ENCODE measurements around the gene PRM2. TPM values are rescaled to one million over a fixed set of nuclear protein-coding genes. Genes with fewer than 3 reads are reported as not detected.

PRM2 gene
- total RNA-seq, 1 donor from 2014 or later: not detected

DNA sequence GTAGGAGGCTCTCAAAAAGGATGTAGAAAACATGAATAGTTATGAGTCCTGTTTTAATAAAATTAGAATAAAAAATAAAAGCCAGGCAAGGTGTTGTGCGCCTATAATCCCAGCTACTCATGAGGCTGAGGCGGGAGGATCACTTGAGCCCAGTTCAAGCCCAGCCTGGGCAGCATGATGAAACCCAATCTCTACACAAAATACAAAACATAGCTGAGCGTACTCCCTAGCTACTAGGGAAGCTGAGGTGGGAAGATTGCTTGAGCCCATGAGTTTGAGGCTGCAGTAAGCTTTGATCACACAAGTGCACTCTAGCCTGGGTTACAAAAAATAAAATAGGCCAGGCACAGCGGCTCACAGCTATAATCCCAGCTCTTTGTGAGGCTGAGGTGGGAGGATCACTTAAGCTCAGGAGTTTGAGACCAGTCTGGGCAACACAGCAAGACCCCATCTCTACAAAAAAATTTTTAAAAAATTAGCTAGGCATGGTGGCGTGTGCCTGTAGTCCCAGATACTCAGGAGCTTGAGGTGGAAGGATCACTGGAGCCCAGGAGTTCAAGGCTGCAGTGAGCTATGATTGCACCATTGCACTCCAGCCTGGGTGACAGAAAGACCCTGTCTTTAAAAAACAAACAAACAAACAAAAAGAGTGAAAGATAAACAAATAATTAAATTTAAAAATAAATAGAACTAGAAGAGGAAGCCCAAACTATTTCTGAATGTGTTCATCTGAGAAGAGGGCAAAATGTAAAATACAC lies 22.0 kb upstream of the PRM2 start:
- Mint-ChIP-seq H3K4me1 (peaks cover 33% of the 10 kb centered on the region), H3K4me3 (no peak overlapping the region), H3K9me3 (no peaks in the 10 kb centered on the region), H3K27me3 (ENCODE audit: low read depth) (no peaks in the 10 kb centered on the region), H3K27ac (no peak overlapping the region), H3K36me3 (no peaks in the 10 kb centered on the region)
- TF ChIP-seq, protein P1, sequence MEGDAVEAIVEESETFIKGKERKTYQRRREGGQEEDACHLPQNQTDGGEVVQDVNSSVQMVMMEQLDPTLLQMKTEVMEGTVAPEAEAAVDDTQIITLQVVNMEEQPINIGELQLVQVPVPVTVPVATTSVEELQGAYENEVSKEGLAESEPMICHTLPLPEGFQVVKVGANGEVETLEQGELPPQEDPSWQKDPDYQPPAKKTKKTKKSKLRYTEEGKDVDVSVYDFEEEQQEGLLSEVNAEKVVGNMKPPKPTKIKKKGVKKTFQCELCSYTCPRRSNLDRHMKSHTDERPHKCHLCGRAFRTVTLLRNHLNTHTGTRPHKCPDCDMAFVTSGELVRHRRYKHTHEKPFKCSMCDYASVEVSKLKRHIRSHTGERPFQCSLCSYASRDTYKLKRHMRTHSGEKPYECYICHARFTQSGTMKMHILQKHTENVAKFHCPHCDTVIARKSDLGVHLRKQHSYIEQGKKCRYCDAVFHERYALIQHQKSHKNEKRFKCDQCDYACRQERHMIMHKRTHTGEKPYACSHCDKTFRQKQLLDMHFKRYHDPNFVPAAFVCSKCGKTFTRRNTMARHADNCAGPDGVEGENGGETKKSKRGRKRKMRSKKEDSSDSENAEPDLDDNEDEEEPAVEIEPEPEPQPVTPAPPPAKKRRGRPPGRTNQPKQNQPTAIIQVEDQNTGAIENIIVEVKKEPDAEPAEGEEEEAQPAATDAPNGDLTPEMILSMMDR (IDR thresholded peaks at IDR 0.05; ENCODE audit: unreplicated experiment): no peak
- no peak for DNase-seq (ENCODE audit: low spot score in 2 of 2, unreplicated experiment in 2 of 2)

DNA sequence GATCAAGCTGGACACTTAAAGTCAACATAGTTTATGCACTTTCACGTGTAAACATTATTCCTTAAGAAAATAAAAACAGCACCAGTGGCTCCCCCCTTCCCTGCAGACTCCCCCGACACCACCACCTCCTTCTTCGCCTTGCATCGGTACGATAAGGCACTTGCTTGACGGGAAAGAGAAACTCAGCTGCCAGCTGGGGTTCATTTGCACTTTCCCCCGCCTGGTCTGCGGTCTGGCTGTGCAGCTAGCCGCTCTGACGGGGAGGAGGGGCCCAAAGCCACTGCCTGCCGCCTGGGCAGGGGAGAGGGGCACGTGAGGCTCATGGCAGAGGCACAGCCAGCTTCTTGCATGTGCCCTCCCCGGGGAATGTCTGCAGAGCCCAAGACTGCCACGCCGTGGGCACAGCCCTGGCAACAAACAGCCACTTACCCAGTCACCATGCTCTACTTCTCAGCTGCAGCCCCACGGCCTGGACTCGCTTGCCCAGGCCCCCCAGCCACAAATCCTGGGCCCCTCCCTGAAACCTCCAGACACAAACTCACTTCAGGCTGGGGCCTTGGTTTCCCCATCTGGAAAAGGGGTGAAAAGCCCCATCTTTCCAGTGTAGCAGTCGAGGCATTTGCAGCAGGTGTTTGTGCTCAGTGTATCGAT lies 21.3 kb upstream of the PRM2 start:
- TF ChIP-seq, protein P1 (IDR thresholded peaks at IDR 0.05; ENCODE audit: unreplicated experiment): no peak
- Mint-ChIP-seq H3K4me1 (peaks cover 32% of the 10 kb centered on the region), H3K4me3 (peak overlapping the region; percentile 7), H3K36me3 (no peaks in the 10 kb centered on the region), H3K27me3 (ENCODE audit: low read depth) (no peaks in the 10 kb centered on the region), H3K27ac (peak overlapping the region; percentile 82), H3K9me3 (no peaks in the 10 kb centered on the region)
- peak in 1 of 2 experiments; percentile 50 for DNase-seq (ENCODE audit: low spot score in 2 of 2, unreplicated experiment in 2 of 2)

DNA sequence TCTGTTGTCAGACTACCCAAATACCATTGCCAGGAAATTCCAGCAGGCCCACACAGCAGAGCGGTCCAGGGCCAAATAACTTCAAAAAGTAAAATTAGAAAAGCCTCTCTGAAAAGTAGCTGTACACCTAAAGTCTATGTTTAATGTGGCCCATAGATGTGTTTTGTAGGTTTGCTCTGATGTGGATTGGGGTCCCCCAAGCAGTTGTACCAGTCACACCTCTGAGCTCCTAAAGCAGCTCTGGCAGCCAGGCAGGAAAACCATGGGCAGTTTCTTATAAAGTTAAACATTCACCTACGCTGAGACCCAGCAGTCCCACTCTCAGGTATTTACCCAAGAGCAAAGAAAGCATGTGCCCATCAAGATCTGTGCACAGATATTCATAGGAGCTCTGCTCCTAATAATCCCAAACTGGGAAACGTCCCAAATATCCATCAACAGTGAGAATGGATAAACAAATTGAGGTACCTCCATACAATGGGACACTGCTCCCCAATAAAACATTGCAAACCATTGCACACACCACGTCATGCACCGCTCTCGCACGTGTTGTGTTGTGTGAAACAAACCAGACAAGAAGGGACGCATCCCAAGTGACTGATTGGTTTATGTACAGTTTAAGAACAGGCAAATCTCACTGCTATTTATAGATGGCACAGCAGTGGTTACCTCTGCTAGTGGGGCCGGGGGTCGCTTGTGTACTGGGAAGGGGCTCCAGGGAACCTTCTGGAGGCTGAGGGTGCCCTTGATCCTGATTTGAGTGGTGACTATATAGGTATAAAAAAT lies 20.6 kb upstream of the PRM2 start:
- Mint-ChIP-seq H3K4me1 (peaks cover 27% of the 10 kb centered on the region), H3K4me3 (no peak overlapping the region), H3K27ac (peak overlapping the region; percentile 82), H3K9me3 (no peaks in the 10 kb centered on the region), H3K36me3 (no peaks in the 10 kb centered on the region), H3K27me3 (ENCODE audit: low read depth) (no peaks in the 10 kb centered on the region)
- TF ChIP-seq, protein P1 (IDR thresholded peaks at IDR 0.05; ENCODE audit: unreplicated experiment): no peak
- DNase-seq (ENCODE audit: low spot score in 2 of 2, unreplicated experiment in 2 of 2): no peak

DNA sequence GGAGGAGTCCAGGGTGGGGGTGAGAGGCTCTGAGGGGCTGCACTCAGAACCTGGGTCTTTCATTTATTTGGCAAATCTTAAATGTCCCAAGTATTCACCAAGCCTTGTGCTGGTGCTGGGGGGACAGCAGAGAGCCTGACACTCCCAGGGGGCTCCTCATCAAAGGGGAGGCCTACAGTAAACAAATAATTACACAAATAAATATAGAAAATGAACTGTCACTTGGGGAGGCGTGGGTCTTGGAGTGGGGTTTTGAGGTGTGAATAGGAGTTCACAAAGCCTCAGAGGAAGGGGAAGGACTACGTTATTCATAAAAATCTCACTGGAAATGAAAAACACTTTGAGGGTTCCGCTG lies 20.0 kb upstream of the PRM2 start:
- TF ChIP-seq, protein P1 (IDR thresholded peaks at IDR 0.05; ENCODE audit: unreplicated experiment): no peak
- H3K4me1 Mint-ChIP-seq: peaks cover 28% of the 10 kb centered on the region
- DNase-seq (ENCODE audit: low spot score in 2 of 2, unreplicated experiment in 2 of 2): no peak
- H3K9me3 Mint-ChIP-seq: no peaks in the 10 kb centered on the region
- H3K36me3 Mint-ChIP-seq: no peaks in the 10 kb centered on the region
- H3K27ac Mint-ChIP-seq: peak overlapping the region; percentile 82
- no peaks in the 10 kb centered on the region for H3K27me3 Mint-ChIP-seq (ENCODE audit: low read depth)
- no peak overlapping the region for H3K4me3 Mint-ChIP-seq

- Mint-ChIP-seq H3K9me3 (no peaks in the 10 kb centered on the region), H3K27ac (no peak overlapping the region), H3K4me1 (peaks cover 32% of the 10 kb centered on the region), H3K36me3 (no peaks in the 10 kb centered on the region), H3K4me3 (no peak overlapping the region), H3K27me3 (ENCODE audit: low read depth) (no peaks in the 10 kb centered on the region)
- TF ChIP-seq, protein P1 (IDR thresholded peaks at IDR 0.05; ENCODE audit: unreplicated experiment): no peak
- DNase-seq (ENCODE audit: low spot score in 2 of 2, unreplicated experiment in 2 of 2): no peak
Measured at GRCh38 chr16:11295672-11296071, 19.4 kb upstream of the PRM2 start.

Measured in mesothelial cell of epicardium (in vitro differentiated cells).